H9 (cell line): ENCODE measurements around the gene AHNAK. TPM values are rescaled to one million over a fixed set of nuclear protein-coding genes. Genes with fewer than 3 reads are reported as not detected.

ENCODE experiments used
- DNase-seq: peaks from one replicate; pipeline ENCODE4 v3.0.0-alpha.2; 2017
- H2AFZ ChIP-seq: one replicate; pipeline ENCODE4 v1.6.1; 2013; ENCODE audit warnings: mild to moderate bottlenecking, low read length, control low read depth, moderate library complexity
- H2AK5ac ChIP-seq: 2 replicates; pipeline ENCODE4 v1.6.1; 2013; ENCODE audit warnings: low read length, control low read depth, mixed read lengths; ENCODE audit not compliant: insufficient read length
- H2BK120ac ChIP-seq: one replicate; pipeline ENCODE4 v1.6.1; 2013; ENCODE audit warnings: low read depth, mild to moderate bottlenecking, low read length, control low read depth, inconsistent platforms; ENCODE audit not compliant: poor library complexity, severe bottlenecking
- H2BK12ac ChIP-seq: 2 replicates; pipeline ENCODE4 v1.6.1; 2013; ENCODE audit warnings: low read length, control low read depth, mixed read lengths, low read depth; ENCODE audit not compliant: insufficient read length
- H2BK15ac ChIP-seq: 2 replicates; pipeline ENCODE4 v1.6.1; 2013; ENCODE audit warnings: low read depth, low read length, control low read depth
- H2BK20ac ChIP-seq: one replicate; pipeline ENCODE4 v1.6.1; 2013; ENCODE audit warnings: low read depth, mild to moderate bottlenecking, low read length, control low read depth, inconsistent platforms; ENCODE audit not compliant: poor library complexity, severe bottlenecking
- H2BK5ac ChIP-seq: 2 replicates; pipeline ENCODE4 v1.6.1; 2013; ENCODE audit warnings: low read length, control low read depth, mixed read lengths; ENCODE audit not compliant: insufficient read length
- H3K14ac ChIP-seq: 2 replicates; pipeline ENCODE4 v1.6.1; 2013; ENCODE audit warnings: low read length, control low read depth; ENCODE audit not compliant: insufficient read depth
- H3K18ac ChIP-seq: 2 replicates; pipeline ENCODE4 v1.6.1; 2013; ENCODE audit warnings: low read depth, mild to moderate bottlenecking, mixed read lengths, low read length, control low read depth; ENCODE audit not compliant: insufficient read length
- H3K23ac ChIP-seq: 2 replicates; pipeline ENCODE4 v1.6.1; 2013; ENCODE audit warnings: low read length, control low read depth, mixed read lengths, low read depth; ENCODE audit not compliant: insufficient read length
- H3K23me2 ChIP-seq: 2 replicates; pipeline ENCODE4 v1.6.1; 2013; ENCODE audit warnings: low read depth, mild to moderate bottlenecking, mixed read lengths, low read length, control low read depth; ENCODE audit not compliant: insufficient read length, poor library complexity, severe bottlenecking
- H3K27ac ChIP-seq: 2 replicates; pipeline ENCODE4 v1.5.1; 2013; ENCODE audit warnings: low read length, control low read depth, mixed read lengths, low read depth; ENCODE audit not compliant: insufficient read length
- H3K27me3 ChIP-seq: 2 replicates; pipeline ENCODE4 v1.6.1; 2013; ENCODE audit warnings: low read length, control low read depth, inconsistent platforms; ENCODE audit not compliant: insufficient read depth
- H3K4ac ChIP-seq: 2 replicates; pipeline ENCODE4 v1.6.1; 2013; ENCODE audit warnings: low read depth, mild to moderate bottlenecking, control low read depth, inconsistent platforms, low read length, moderate library complexity
- H3K4me1 ChIP-seq: 2 replicates; pipeline ENCODE4 v1.6.1; 2013; ENCODE audit warnings: low read length, control low read depth, inconsistent platforms; ENCODE audit not compliant: insufficient read depth
- H3K4me2 ChIP-seq: 2 replicates; pipeline ENCODE4 v1.6.1; 2013; ENCODE audit warnings: low read length, control low read depth, mixed read lengths; ENCODE audit not compliant: insufficient read length, insufficient read depth
- H3K56ac ChIP-seq: 2 replicates; pipeline ENCODE4 v1.6.1; 2013; ENCODE audit warnings: low read depth, mild to moderate bottlenecking, mixed read lengths, low read length, control low read depth; ENCODE audit not compliant: insufficient read length
- H3K79me1 ChIP-seq: 2 replicates; pipeline ENCODE4 v1.6.1; 2013; ENCODE audit warnings: low read depth, mild to moderate bottlenecking, moderate library complexity, low read length, control low read depth, inconsistent platforms; ENCODE audit not compliant: insufficient read depth, poor library complexity, severe bottlenecking
- H3K79me2 ChIP-seq: 2 replicates; pipeline ENCODE4 v1.6.1; 2013; ENCODE audit warnings: low read length, control low read depth, inconsistent platforms; ENCODE audit not compliant: insufficient read depth
- H3K9ac ChIP-seq: 2 replicates; pipeline ENCODE4 v1.6.1; 2013; ENCODE audit warnings: low read length, control low read depth, mixed read lengths; ENCODE audit not compliant: insufficient read length; ENCODE audit errors: extremely low read depth
- H3K9me3 ChIP-seq: one replicate; pipeline ENCODE4 v1.6.1; 2013; ENCODE audit warnings: low read depth, low read length, inconsistent platforms; ENCODE audit not compliant: control insufficient read depth
- H3T11ph ChIP-seq: one replicate; pipeline ENCODE4 v1.6.1; 2013; ENCODE audit warnings: mild to moderate bottlenecking, low read length, control low read depth, inconsistent platforms
- H4K20me1 ChIP-seq: one replicate; pipeline ENCODE4 v1.6.1; 2013; ENCODE audit not compliant: control insufficient read depth, insufficient read length, insufficient read depth
- H4K5ac ChIP-seq: 2 replicates; pipeline ENCODE4 v1.6.1; 2013; ENCODE audit warnings: low read depth, mild to moderate bottlenecking, mixed read lengths, low read length, control low read depth; ENCODE audit not compliant: insufficient read length
- H4K8ac ChIP-seq: replicated peaks from 2 replicates; pipeline ENCODE4 v1.6.1; 2013; ENCODE audit warnings: low read length, control low read depth, mixed read lengths, low read depth; ENCODE audit not compliant: insufficient read length
- H4K91ac ChIP-seq: 2 replicates; pipeline ENCODE4 v1.6.1; 2013; ENCODE audit warnings: low read depth, mild to moderate bottlenecking, moderate library complexity, mixed read lengths, low read length, control low read depth; ENCODE audit not compliant: insufficient read length
- H3K27ac Mint-ChIP-seq, 3 experiments: 2 replicates in 2 of 3; 3 replicates in 1 of 3; pipeline ENCODE4 v1.8.0; 2020 to 2021; ENCODE audit warnings: mixed read lengths in 3 of 3, mild to moderate bottlenecking in 1 of 3, moderate library complexity in 1 of 3
- H3K27me3 Mint-ChIP-seq: 2 replicates; pipeline ENCODE4 v1.8.0; 2021; ENCODE audit warnings: low read depth, mild to moderate bottlenecking, moderate library complexity, mixed read lengths
- H3K36me3 Mint-ChIP-seq, 3 experiments: 2 replicates in 2 of 3; 3 replicates in 1 of 3; pipeline ENCODE4 v1.8.0; 2020 to 2021; ENCODE audit warnings: low read depth in 3 of 3, mixed read lengths in 3 of 3; ENCODE audit not compliant: insufficient read depth in 1 of 3
- H3K4me1 Mint-ChIP-seq, 2 experiments: 2 replicates each; pipeline ENCODE4 v1.8.0; 2020; ENCODE audit warnings: mixed read lengths in 2 of 2
- H3K4me3 Mint-ChIP-seq, 2 experiments: 2 replicates in 1 of 2; 3 replicates in 1 of 2; pipeline ENCODE4 v1.8.0; 2020 to 2021; ENCODE audit warnings: mild to moderate bottlenecking in 2 of 2, mixed read lengths in 2 of 2, moderate library complexity in 1 of 2
- H3K9me3 Mint-ChIP-seq, 2 experiments: 2 replicates in 1 of 2; 3 replicates in 1 of 2; pipeline ENCODE4 v1.8.0; 2020; ENCODE audit warnings: mild to moderate bottlenecking in 2 of 2, mixed read lengths in 2 of 2, moderate library complexity in 1 of 2
- WGBS: extraction: QIAGEN DNeasy Blood & Tissue Kit; methylation state at CpG from one replicate; pipeline ENCODE4 v1.1.7; 2013; ENCODE audit warnings: missing lambda C conversion rate, low lambda C conversion rate, mixed read lengths; ENCODE audit not compliant: insufficient read length; ENCODE audit errors: extremely low coverage; 5-methylcytosine and 5-hydroxymethylcytosine counted together
- total RNA-seq: library from RNA; stranded (reverse); gene quantifications from 2 replicates; pipeline ENCODE4 v1.2.1, GENCODE V29; 2021
- TF ChIP-seq, protein P1 (sequence below): fragments of 200-600 bp; sonication (generic); conservative IDR thresholded peaks from 3 replicates; pipeline ENCODE4 v1.8.0; 2021; ENCODE audit warnings: antibody characterized with exemption, mild to moderate bottlenecking

Gene AHNAK
- total RNA-seq, 1 experiment from 2014 or later = 15.2 TPM

DNA sequence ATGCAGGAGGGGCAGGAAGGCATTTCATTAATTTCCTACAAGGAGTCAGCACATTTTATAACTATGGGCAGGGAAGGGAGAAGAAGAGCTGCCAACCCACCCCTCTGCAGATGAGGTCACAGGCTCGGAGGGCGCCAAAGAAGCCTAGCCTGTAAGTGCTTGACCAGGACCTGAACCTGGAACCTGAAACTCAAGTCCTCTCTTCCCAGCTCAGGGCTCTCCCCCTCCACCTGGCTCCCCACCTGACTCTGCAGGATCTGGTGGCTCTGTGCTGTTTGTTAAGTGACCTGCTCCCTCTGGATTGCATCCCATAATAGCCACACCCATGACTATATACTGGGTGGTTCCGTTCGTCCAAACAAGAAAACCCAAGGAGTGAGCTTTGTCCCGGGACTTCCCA is 100.5 kb downstream of the AHNAK start:
- no peak overlapping the region for H4K8ac ChIP-seq
- Mint-ChIP-seq H3K4me3 (no peak overlapping the region), H3K9me3 (no peaks in the 10 kb centered on the region), H3K27me3 (peaks cover 12% of the 10 kb centered on the region), H3K4me1 (peaks cover 4 to 9% of the 10 kb centered on the region in 2 experiments), H3K27ac (no peak overlapping the region), H3K36me3 (no peaks in the 10 kb centered on the region)
- no peaks in the 10 kb centered on the region for H4K20me1 ChIP-seq
- no peak for DNase-seq
- H2AK5ac ChIP-seq = no peak overlapping the region
- H3K9ac ChIP-seq = no peak overlapping the region
- H4K5ac ChIP-seq = no peak overlapping the region
- H3K23ac ChIP-seq = no peak overlapping the region
- peaks cover 3% of the 10 kb centered on the region; the same call in 1 of the 2 replicates for H3K4me1 ChIP-seq
- no peak overlapping the region for H2BK20ac ChIP-seq
- H4K91ac ChIP-seq = no peak overlapping the region
- no peaks in the 10 kb centered on the region for H3K23me2 ChIP-seq
- TF ChIP-seq, protein P1, sequence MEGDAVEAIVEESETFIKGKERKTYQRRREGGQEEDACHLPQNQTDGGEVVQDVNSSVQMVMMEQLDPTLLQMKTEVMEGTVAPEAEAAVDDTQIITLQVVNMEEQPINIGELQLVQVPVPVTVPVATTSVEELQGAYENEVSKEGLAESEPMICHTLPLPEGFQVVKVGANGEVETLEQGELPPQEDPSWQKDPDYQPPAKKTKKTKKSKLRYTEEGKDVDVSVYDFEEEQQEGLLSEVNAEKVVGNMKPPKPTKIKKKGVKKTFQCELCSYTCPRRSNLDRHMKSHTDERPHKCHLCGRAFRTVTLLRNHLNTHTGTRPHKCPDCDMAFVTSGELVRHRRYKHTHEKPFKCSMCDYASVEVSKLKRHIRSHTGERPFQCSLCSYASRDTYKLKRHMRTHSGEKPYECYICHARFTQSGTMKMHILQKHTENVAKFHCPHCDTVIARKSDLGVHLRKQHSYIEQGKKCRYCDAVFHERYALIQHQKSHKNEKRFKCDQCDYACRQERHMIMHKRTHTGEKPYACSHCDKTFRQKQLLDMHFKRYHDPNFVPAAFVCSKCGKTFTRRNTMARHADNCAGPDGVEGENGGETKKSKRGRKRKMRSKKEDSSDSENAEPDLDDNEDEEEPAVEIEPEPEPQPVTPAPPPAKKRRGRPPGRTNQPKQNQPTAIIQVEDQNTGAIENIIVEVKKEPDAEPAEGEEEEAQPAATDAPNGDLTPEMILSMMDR = no peak
- no CpG with 5 or more reads among the region's 5 CpGs for WGBS
- no peak overlapping the region for H3K4ac ChIP-seq
- no peaks in the 10 kb centered on the region for H3K27me3 ChIP-seq
- no peak overlapping the region for H2BK15ac ChIP-seq
- no peak overlapping the region for H2BK5ac ChIP-seq
- no peak overlapping the region for H3K14ac ChIP-seq
- H3K79me2 ChIP-seq = no peaks in the 10 kb centered on the region; the same call in 1 of the 2 replicates
- H3K79me1 ChIP-seq = no peaks in the 10 kb centered on the region
- no peak overlapping the region for H2AFZ ChIP-seq
- no peak overlapping the region for H3T11ph ChIP-seq
- H3K4me2 ChIP-seq = no peak overlapping the region
- H3K18ac ChIP-seq = no peak overlapping the region
- no peak overlapping the region for H3K56ac ChIP-seq
- H3K9me3 ChIP-seq = no peaks in the 10 kb centered on the region
- no peak overlapping the region for H3K27ac ChIP-seq
- no peak overlapping the region for H2BK12ac ChIP-seq
- H2BK120ac ChIP-seq = no peak overlapping the region
